ENCODE measurements around the gene FASN. TPM values are rescaled to one million over a fixed set of nuclear protein-coding genes. Genes with fewer than 3 reads are reported as not detected.

Gene FASN
- total and polyA plus RNA-seq, 5 experiments from 2014 or later = 0.33 to 32.3 (median 2.4) TPM

DNA sequence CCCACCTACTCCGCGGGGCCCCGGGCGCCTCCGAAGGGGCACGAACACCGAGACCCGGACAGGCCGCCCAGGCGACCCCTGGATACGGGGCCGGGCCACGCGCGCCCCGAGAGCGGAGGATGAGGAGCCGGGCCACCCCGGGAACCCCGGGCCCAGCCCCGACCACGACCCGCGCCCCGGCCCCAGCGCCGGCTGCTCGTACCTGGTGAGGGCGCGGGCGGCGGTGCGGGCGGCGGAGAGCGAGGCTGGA is 192 bp downstream of the FASN start:
- POLR2A ChIA-PET = interaction anchor here (1.3 to 7.5 kb wide), 10 partner anchors 10 to 237 kb away, joined by 3 to 73 read pairs (median 8); partner anchors contain the start of genes CENPX, DCXR, DUS1L and LRRC45
- Mint-ChIP-seq H3K27me3 (no peaks in the 10 kb centered on the region), H3K4me3 (peak overlapping the region in 8 of 10 donors; percentile 12 to 80 (median 61)), H3K4me1 (peaks cover 2 to 26% (median 12%) of the 10 kb centered on the region in 4 donors), H3K36me3 (peaks cover 0 to 11% (median 2%) of the 10 kb centered on the region in 3 donors), H3K27ac (peak overlapping the region in 3 of 10 donors; percentile 27 to 69 (median 68)), H3K9me3 (no peaks in the 10 kb centered on the region)
- DNase-seq (no peak), ATAC-seq (peak in 1 of 2 donors; percentile 6)

DNA sequence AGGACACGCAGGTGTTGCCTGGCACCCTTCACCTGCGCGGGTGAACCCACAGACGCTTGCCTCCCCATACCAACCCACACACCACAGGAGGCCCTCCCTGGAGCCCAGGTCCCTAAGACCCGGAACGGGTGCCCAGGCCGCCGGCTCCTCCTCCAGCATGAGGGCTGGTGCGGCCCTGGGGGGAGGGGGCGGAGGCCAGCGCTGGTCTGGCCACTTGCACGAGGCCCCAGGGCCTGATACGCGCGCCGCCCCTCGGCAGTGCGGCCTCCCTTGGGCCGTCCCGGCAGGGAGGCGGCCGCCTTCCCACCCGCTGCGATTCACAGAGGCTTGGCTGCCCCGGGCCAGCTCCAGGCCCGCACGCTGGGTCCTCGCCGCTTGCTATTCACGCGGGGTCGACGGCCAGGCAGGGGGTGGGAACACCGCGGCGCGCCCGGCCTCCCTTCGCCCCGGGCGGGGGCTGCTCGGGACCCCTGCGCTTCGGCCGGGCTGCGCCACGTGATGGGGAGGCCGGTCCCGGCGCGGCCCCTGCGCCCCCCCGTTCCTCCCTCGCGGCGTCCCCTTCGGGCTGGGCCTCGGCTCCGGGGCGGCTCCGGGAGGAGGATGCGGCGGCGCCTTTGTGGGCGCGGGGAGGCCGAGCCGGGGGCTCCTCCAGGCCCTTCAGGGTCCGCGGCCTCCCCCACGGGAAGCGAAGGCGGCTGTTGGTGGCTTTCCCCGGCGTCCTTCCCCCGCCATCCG is 685 bp downstream of the FASN start:
- Mint-ChIP-seq H3K27ac (peak overlapping the region in 4 of 10 donors; percentile 32 to 79 (median 62)), H3K9me3 (no peaks in the 10 kb centered on the region), H3K27me3 (no peaks in the 10 kb centered on the region), H3K36me3 (peaks cover 0 to 11% (median 2%) of the 10 kb centered on the region in 3 donors), H3K4me1 (peaks cover 2 to 23% (median 12%) of the 10 kb centered on the region in 4 donors), H3K4me3 (peak overlapping the region; percentile 22 to 82 (median 64))
- peak in 6 of 10 donors; percentile 19 to 65 (median 32) for DNase-seq
- ATAC-seq = no peak
- POLR2A ChIA-PET = interaction anchor here (1.3 to 7.5 kb wide), 10 partner anchors 10 to 236 kb away, joined by 3 to 73 read pairs (median 8); partner anchors contain the start of genes CENPX, DCXR, DUS1L and LRRC45

DNA sequence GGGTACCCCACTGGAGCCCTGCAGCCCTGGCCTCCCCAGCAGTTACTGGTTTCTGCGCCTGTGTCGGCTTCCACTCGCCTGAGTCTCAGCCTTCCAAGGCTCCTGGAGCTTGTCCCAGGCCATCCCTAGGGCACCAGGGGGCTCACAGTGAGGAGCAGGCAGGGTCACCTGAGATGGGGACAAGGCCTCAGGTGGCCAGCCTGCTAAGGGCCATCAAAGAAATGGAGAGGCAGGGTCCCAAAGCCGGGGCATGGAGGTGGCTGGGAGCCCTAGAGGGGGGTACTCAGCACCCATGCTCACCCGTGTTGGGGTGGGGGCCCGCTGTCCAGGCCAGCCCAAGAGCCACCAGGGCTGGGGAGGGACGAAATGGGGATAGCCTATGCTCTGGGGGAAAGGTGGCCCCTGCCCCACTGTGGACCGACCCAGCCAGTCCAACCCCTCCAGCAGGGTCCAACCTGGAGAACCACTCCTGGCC is 1.3 kb downstream of the FASN start:
- Mint-ChIP-seq H3K9me3 (no peaks in the 10 kb centered on the region), H3K27me3 (no peaks in the 10 kb centered on the region), H3K4me3 (peak overlapping the region; percentile 22 to 82 (median 64)), H3K36me3 (peaks cover 0 to 11% (median 2%) of the 10 kb centered on the region in 3 donors), H3K27ac (peak overlapping the region in 5 of 10 donors; percentile 32 to 79 (median 52)), H3K4me1 (peaks cover 2 to 22% (median 11%) of the 10 kb centered on the region in 4 donors)
- DNase-seq = peak in 1 of 10 donors; percentile 16
- POLR2A ChIA-PET = interaction anchor here (1.4 to 7.5 kb wide), 4 partner anchors 11 to 66 kb away, joined by 7 to 73 read pairs (median 22); partner anchors contain the start of gene RAC3
- ATAC-seq = no peak

DNA sequence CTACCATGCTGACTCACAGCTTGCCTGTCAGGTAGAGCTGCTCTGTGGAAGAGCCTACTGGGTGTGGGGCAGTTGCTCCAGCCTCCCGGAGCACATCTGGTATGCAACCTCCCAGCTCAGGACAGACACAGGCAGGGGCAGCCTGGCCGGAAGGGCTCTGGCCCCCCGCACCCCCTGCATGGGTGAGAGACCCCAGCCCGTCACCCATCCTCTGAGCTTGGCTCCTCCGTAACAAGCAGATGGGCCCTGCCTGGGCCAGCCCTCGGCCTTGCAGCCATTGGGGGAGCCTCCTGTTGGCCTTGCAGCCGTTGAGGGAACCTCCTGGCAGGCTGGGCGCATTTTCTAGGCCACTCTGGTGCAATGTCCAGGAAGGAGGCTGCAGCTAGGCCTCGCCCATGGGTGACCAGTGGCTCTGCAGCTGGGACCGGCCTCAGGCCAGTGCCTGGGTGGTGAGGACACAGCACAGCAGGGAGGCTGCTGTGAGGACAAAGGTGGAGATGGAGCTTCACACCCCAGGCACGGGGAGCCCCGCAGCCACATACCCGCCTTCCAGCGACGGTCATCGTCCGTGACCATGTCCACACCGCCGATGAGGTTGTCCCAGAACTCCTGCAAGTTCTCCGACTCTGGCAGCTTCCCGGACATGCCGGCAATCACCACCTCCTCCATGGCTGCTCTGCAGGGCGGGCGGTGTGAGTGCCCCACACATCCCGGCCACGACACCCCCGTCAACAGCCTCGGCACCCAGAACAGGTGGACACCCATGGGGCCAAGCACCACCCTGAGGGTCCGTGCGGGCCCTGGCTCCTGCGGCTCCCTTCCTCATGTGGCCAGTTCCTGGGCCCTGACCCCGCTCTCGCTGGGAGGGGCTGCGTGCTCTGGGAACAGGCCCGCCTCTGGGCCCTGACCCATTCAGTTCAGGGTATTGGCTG is 2.0 kb downstream of the FASN start:
- ATAC-seq = no peak
- Mint-ChIP-seq H3K4me3 (peak overlapping the region in 8 of 10 donors; percentile 22 to 75 (median 52)), H3K9me3 (no peaks in the 10 kb centered on the region), H3K27me3 (no peaks in the 10 kb centered on the region), H3K27ac (peak overlapping the region in 3 of 10 donors; percentile 19 to 71 (median 69)), H3K4me1 (peaks cover 2 to 20% (median 10%) of the 10 kb centered on the region in 4 donors), H3K36me3 (peaks cover 0 to 12% (median 2%) of the 10 kb centered on the region in 3 donors)
- DNase-seq = peak in 3 of 10 donors; percentile 4 to 60 (median 17)
- POLR2A ChIA-PET = interaction anchor here (0.8 to 4.5 kb wide), 4 partner anchors 12 to 31 kb away, joined by 3 to 33 read pairs (median 8); partner anchors contain the start of gene DUS1L

DNA sequence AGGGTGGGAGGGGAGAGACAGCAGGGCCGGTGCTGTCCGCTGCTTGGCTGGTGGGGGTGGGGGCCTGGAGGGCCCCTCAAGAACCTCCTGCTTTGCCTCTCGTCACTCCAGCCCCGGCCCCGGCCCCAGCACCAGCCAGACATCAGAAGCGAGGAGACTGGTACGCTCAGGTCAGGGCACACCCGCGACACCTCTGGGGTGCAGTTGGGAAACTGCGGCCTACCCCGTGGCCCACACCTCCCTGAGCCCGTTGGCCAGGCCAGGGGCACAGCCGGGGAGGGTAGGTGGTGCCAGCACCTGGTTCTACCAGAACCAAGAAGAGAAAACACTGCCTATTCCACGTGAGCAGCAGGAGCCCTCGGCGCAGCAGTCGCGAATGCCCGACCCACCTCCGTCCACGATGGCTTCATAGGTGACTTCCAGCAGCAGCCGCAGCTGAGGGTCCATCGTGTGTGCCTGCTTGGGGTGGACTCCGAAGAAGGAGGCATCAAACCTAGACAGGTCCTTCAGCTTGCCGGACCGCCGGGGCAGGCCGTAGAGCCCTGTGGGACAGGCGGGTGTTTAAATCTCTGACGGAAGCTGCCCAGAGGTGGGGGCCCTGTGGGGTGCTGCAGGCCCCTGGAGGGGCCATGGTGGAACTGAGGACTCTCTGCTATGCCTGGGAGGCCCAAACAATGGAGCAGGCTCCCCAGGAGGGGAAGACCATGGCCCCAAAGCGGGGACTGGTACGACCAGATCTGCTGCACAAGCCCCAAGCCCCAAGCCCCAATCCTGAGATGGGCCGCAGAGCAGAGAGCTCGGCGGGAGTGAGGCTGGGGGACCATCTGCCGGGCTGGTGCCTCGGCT is 2.9 kb downstream of the FASN start:
- POLR2A ChIA-PET = interaction anchor here (0.8 to 4.5 kb wide), 4 partner anchors 12 to 32 kb away, joined by 3 to 33 read pairs (median 8); partner anchors contain the start of gene DUS1L
- DNase-seq (peak in 3 of 10 donors; percentile 6 to 62 (median 18)), ATAC-seq (no peak)
- Mint-ChIP-seq H3K4me1 (peaks cover 2 to 14% (median 8%) of the 10 kb centered on the region in 4 donors), H3K4me3 (peak overlapping the region in 2 of 10 donors; percentile 29 to 50), H3K27me3 (no peaks in the 10 kb centered on the region), H3K36me3 (peaks cover 0 to 13% (median 2%) of the 10 kb centered on the region in 3 donors), H3K27ac (peak overlapping the region in 2 of 10 donors; percentile 19 to 38), H3K9me3 (no peaks in the 10 kb centered on the region)

DNA sequence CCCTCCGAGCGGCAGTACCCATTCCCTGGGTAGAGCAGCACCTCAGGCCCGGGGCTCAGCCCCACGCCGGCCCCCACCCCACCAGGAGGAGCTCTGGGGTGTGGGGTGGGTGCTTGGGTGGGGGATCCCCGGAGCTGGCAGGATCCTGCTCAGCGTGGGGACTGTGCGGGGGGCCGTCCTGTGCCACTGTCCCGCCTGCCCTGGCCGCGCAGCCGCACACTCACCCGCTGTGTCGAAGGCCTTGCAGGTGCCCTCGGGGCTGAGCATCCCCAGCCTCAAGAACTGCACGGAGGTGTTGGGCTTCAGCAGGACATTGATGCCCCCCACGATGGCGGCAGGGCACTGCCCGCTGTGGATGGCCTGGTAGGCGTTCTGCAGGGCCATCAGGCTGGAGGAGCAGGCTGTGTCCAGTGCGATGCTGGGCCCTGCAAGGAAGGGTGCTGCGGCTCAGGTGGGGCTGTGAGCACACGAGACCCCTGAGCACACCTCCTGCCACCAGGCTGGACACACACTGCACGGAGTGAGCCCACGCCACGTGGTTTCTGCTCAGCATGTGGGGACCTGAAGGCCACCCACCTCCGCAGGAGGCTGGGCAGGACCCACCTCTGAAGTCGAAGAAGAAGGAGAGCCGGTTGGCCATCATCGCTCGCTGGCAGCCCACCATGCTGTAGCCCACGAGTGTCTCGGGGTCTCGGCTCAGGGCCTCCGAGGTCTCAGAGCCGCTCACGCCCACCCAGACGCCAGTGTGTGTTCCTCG is 4.9 kb downstream of the FASN start:
- H3K9me3 Mint-ChIP-seq = no peaks in the 10 kb centered on the region
- no peak overlapping the region for H3K27ac Mint-ChIP-seq
- peaks cover 0 to 14% (median 2%) of the 10 kb centered on the region in 3 donors for H3K36me3 Mint-ChIP-seq
- peak overlapping the region in 1 of 10 donors; percentile 4 for H3K4me3 Mint-ChIP-seq
- H3K27me3 Mint-ChIP-seq = no peaks in the 10 kb centered on the region
- ATAC-seq = no peak
- H3K4me1 Mint-ChIP-seq = peaks cover 0 to 9% (median 4%) of the 10 kb centered on the region in 4 donors
- POLR2A ChIA-PET = no interaction called here
- no peak for DNase-seq

DNA sequence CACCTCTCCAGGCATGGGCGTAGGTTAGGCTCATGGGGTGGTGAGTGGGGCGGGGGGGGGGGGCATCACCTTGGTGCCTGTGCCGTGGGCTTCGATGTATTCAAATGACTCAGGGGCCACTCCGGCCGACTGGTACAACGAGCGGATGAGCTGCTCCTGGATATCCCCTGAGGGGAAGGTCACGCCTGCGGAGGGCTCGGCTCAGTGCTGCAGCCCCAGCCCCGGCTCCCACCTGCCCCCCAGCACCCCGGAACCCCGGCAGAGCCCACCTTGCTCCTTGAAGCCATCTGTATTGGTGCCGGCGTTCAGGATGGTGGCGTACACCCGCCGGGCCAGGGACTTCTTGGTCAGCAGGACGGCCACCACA is 5.4 kb downstream of the FASN start:
- no peak overlapping the region for H3K27ac Mint-ChIP-seq
- peaks cover 0 to 18% (median 2%) of the 10 kb centered on the region in 3 donors for H3K36me3 Mint-ChIP-seq
- H3K4me1 Mint-ChIP-seq = peaks cover 0 to 9% (median 4%) of the 10 kb centered on the region in 4 donors
- H3K9me3 Mint-ChIP-seq = no peaks in the 10 kb centered on the region
- DNase-seq = peak in 1 of 10 donors; percentile 6
- no peaks in the 10 kb centered on the region for H3K27me3 Mint-ChIP-seq
- POLR2A ChIA-PET = interaction anchor here (0.6 kb wide), 1 partner anchor 196 kb away, joined by 10 read pairs; no protein-coding TSS in a partner anchor
- H3K4me3 Mint-ChIP-seq = no peak overlapping the region
- ATAC-seq = no peak

DNA sequence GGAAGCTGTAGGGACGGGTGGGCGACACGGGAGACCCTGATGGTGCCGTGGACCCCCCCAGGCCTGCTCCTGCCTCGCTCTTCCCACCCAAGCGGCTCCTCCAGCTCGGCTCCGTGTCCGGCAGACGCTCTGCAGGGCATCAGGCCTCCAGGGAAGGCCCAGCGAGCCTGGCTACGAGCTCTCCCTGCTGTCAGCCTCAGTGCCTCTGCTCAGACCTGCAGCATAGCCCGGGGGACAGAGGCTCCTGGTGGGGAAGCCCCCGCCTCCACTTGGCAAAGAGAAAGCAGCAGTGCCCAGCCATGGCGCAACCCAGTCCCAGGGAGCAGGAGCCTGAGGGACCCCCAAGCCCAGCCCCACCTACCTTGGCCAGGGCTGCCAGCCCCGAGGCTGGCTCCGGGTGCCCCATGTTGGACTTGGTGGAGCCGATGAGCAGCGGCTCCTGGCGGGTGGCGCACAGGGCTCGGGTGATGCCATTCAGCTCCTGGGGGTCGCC is 5.9 kb downstream of the FASN start:
- H3K36me3 Mint-ChIP-seq = peaks cover 0 to 18% (median 2%) of the 10 kb centered on the region in 3 donors
- no peaks in the 10 kb centered on the region for H3K27me3 Mint-ChIP-seq
- POLR2A ChIA-PET = interaction anchor here (0.6 kb wide), 1 partner anchor 196 kb away, joined by 10 read pairs; no protein-coding TSS in a partner anchor
- peak overlapping the region in 1 of 10 donors; percentile 33 for H3K27ac Mint-ChIP-seq
- H3K4me1 Mint-ChIP-seq = peaks cover 0 to 9% (median 4%) of the 10 kb centered on the region in 4 donors
- no peaks in the 10 kb centered on the region for H3K9me3 Mint-ChIP-seq
- no peak for DNase-seq
- no peak for ATAC-seq
- H3K4me3 Mint-ChIP-seq = no peak overlapping the region

DNA sequence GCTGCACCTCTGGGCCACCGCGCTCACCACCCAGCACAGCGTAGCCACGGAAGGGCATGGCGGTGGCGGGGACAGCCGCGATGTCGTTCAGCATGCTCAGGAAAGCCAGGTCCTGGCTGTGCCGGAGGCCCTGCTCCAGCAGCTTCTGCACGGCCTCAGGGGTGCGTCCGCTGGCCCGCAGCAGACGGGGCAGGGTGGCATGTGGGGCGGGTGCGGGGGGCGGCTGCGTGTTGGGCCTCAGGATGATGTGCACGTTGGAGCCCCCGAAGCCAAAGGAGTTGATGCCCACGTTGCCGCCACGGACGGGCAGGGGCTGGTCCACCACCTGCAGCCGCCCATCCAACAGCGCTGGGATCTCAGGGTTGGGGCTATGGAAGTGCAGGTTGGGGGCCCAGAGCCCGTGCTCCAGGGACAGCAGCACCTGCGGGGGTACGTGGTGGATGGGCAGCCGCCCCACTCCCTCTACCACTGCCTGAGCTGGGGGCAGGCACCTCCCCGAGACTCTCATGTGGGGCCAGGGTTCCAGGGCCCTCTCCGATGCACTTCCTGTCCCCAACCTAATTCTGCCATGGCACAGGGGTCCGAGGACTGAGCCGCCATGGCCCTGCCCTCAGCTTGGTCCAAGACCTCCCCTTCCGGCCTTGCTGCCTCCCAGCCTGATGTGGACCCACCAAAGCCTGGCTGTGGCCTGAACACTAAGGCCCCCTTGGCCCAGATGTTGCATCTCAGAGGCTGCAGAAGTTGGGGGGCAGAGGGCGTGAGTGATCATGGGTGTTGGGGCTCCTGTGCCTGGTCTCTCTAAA is 6.6 kb downstream of the FASN start:
- POLR2A ChIA-PET = interaction anchor here (0.6 kb wide), 1 partner anchor 16 kb away, joined by 4 read pairs; no protein-coding TSS in a partner anchor
- no peaks in the 10 kb centered on the region for H3K27me3 Mint-ChIP-seq
- peaks cover 0 to 7% (median 2%) of the 10 kb centered on the region in 4 donors for H3K4me1 Mint-ChIP-seq
- H3K9me3 Mint-ChIP-seq = no peaks in the 10 kb centered on the region
- H3K36me3 Mint-ChIP-seq = peaks cover 0 to 21% (median 2%) of the 10 kb centered on the region in 3 donors
- no peak for ATAC-seq
- peak in 1 of 10 donors; percentile 6 for DNase-seq
- H3K4me3 Mint-ChIP-seq = no peak overlapping the region
- peak overlapping the region in 1 of 10 donors; percentile 44 for H3K27ac Mint-ChIP-seq
